B cell (primary cell): Measurements from ENCODE around the gene ANKDD1B. TPM values are rescaled to one million over a fixed set of nuclear protein-coding genes. Genes with fewer than 3 reads are reported as not detected.

Experiments
- ATAC-seq: fragments of 200-7000 bp; cut with Tn5 transposase; one replicate; pipeline ENCODE4 v1.10.0; 2021; ENCODE audit warnings: low read depth, mild to moderate bottlenecking, moderate number of reproducible peaks, moderate library complexity
- CTCF ChIA-PET: fragments of 350-600 bp; sonication (Branson Sonifier 250); formaldehyde crosslinking; loops from one replicate; lab custom pipeline; 2021; ENCODE audit warnings: antibody characterized with exemption, inconsistent platforms; lab: Charles Lee
- POLR2A ChIA-PET: fragments of 350-600 bp; sonication (Branson Sonifier 250); formaldehyde crosslinking; loops from one replicate; lab custom pipeline; 2021; ENCODE audit warnings: antibody characterized with exemption; lab: Charles Lee
- DNase-seq: peaks from one replicate; pipeline ENCODE4 v3.0.0; 2013
- H2AFZ ChIP-seq: 2 replicates; pipeline ENCODE4 v1.6.1; 2012; ENCODE audit warnings: mild to moderate bottlenecking, low read depth, low read length; ENCODE audit not compliant: insufficient read depth, poor library complexity, severe bottlenecking
- H3K27ac ChIP-seq, 2 donors: 1 replicate in 1 of 2; 2 replicates in 1 of 2; pipeline ENCODE4 v1.5.1; 2012 to 2013; ENCODE audit warnings: low read length in 2 of 2, mild to moderate bottlenecking in 2 of 2, moderate library complexity in 1 of 2
- H3K27me3 ChIP-seq, 4 experiments: fragments of 200-600 bp in 1 of 4; sonication (generic) in 1 of 4; replicated peaks in 1 of 4; 1 replicate in 2 of 4; 2 replicates in 2 of 4; pipeline versions ENCODE4 v1.6.1 to v1.7.0; 2013 to 2016; ENCODE audit warnings: low read length in 3 of 4, mild to moderate bottlenecking in 2 of 4, mixed read lengths in 1 of 4, moderate library complexity in 1 of 4; ENCODE audit not compliant: insufficient read depth in 4 of 4, control insufficient read depth in 3 of 4; ENCODE audit errors: control extremely low read depth in 1 of 4
- H3K36me3 ChIP-seq, 2 experiments: replicated peaks in 1 of 2; 1 replicate in 1 of 2; 2 replicates in 1 of 2; pipeline versions ENCODE4 v1.6.1 to v1.7.1; 2013; ENCODE audit warnings: low read length in 1 of 2; ENCODE audit not compliant: insufficient read depth in 2 of 2, control insufficient read depth in 1 of 2; ENCODE audit errors: control extremely low read depth in 1 of 2, extremely low read depth in 1 of 2
- H3K4me1 ChIP-seq, 2 donors: fragments of 200-600 bp in 1 of 2; sonication (generic) in 1 of 2; 1 replicate in 1 of 2; 2 replicates in 1 of 2; pipeline versions ENCODE4 v1.5.1 to v1.6.1; 2013 to 2017; ENCODE audit warnings: low read length in 2 of 2; ENCODE audit not compliant: control insufficient read depth in 2 of 2, insufficient read depth in 2 of 2
- H3K4me2 ChIP-seq: replicated peaks from 2 replicates; pipeline ENCODE3; 2012; ENCODE audit warnings: mild to moderate bottlenecking, low read depth, low read length; ENCODE audit not compliant: poor library complexity, severe bottlenecking
- H3K4me3 ChIP-seq, 5 experiments: fragments of 200-600 bp in 1 of 5; sonication (generic) in 1 of 5; 1 replicate in 3 of 5; 2 replicates in 2 of 5; pipeline versions ENCODE4 v1.5.1 to v1.7.0; 2011 to 2016; ENCODE audit warnings: low read length in 4 of 5, mild to moderate bottlenecking in 4 of 5, low read depth in 2 of 5, control low read depth in 1 of 5, moderate library complexity in 1 of 5; ENCODE audit not compliant: insufficient read depth in 1 of 5; ENCODE audit errors: control extremely low read depth in 1 of 5, extremely low read depth in 1 of 5
- H3K79me2 ChIP-seq: fragments of 200-600 bp; sonication (generic); one replicate; pipeline ENCODE4 v1.6.0; 2016; ENCODE audit warnings: low read length; ENCODE audit not compliant: control insufficient read depth, insufficient read depth
- H3K9ac ChIP-seq: fragments of 200-600 bp; sonication (generic); 2 replicates; pipeline ENCODE4 v1.6.1; 2017; ENCODE audit warnings: mild to moderate bottlenecking, low read length, moderate library complexity
- H3K9me3 ChIP-seq, 3 donors: one replicate each; pipeline versions ENCODE4 v1.6.1 to v1.7.1; 2013; ENCODE audit warnings: low read length in 2 of 3; ENCODE audit not compliant: control insufficient read depth in 2 of 3, insufficient read depth in 1 of 3; ENCODE audit errors: control extremely low read depth in 1 of 3
- H4K20me1 ChIP-seq: 2 replicates; pipeline ENCODE4 v1.6.0; 2012; ENCODE audit warnings: mild to moderate bottlenecking, low read length; ENCODE audit not compliant: insufficient read depth, control insufficient read depth, poor library complexity, severe bottlenecking
- H3K27ac Mint-ChIP-seq: one replicate; pipeline ENCODE4 v1.8.0; 2021; ENCODE audit warnings: mixed read lengths
- H3K27me3 Mint-ChIP-seq: one replicate; pipeline ENCODE4 v1.8.0; 2021; ENCODE audit warnings: mixed read lengths
- H3K4me1 Mint-ChIP-seq: one replicate; pipeline ENCODE4 v1.8.0; 2021; ENCODE audit warnings: mixed read lengths
- H3K4me3 Mint-ChIP-seq: one replicate; pipeline ENCODE4 v1.8.0; 2021; ENCODE audit warnings: mixed read lengths
- H3K9me3 Mint-ChIP-seq: one replicate; pipeline ENCODE4 v1.8.0; 2022; ENCODE audit warnings: mixed read lengths; ENCODE audit not compliant: insufficient read depth
- CTCF ChIP-seq: fragments of 200-600 bp; IDR thresholded peaks from one replicate; pipeline ENCODE4 v1.8.0; 2022; ENCODE audit warnings: antibody characterized with exemption, mild to moderate bottlenecking
- EZH2 ChIP-seq: IDR thresholded peaks from 2 replicates; pipeline ENCODE4 v1.6.1; 2012; ENCODE audit warnings: borderline replicate concordance, low read depth, mild to moderate bottlenecking, moderate library complexity, low read length; ENCODE audit not compliant: insufficient read depth, poor library complexity, severe bottlenecking
- WGBS: methylation state at CpG from one replicate; pipeline ENCODE4 v1.1.5; 2013; ENCODE audit warnings: missing lambda C conversion rate; ENCODE audit not compliant: insufficient coverage; 5-methylcytosine and 5-hydroxymethylcytosine counted together
- intact Hi-C: fragments of 100-400 bp; cut with micrococcal nuclease; formaldehyde crosslinking; loops from one replicate; pipeline ENCODE4 v1.10.0; 2022
- polyA plus RNA-seq: library from polyadenylated mRNA; depleted of rRNA; stranded (reverse); fragments of >200 nt; gene quantifications from 2 replicates; pipeline ENCODE4 v1.2.3, GENCODE V29; 2012
- small RNA-seq: library from RNA; depleted of rRNA; stranded (forward); fragments of <200 nt; gene quantifications from one replicate; pipeline ENCODE3, GENCODE V24; 2012; ENCODE audit warnings: low replicate concordance, low read depth; ENCODE audit not compliant: insufficient read length
- total RNA-seq, 2 donors: library from RNA; stranded (reverse); fragments of 120-200 nt in 1 of 2; gene quantifications; 1 replicate in 1 of 2; 2 replicates in 1 of 2; pipeline versions ENCODE4 v1.2.3 to v1.2.4, GENCODE V29; 2013 to 2022

ANKDD1B gene
- total and polyA plus RNA-seq, 2 donors (not counting 1 experiment from before 2014, with no cell fraction given): 0.30 to 1.1 TPM

GRCh38 chr5:75720882-75721281 lies 109.6 kb downstream of the ANKDD1B start:
- POLR2A ChIA-PET: no interaction called here
- H3K9me3 Mint-ChIP-seq: no peaks in the 10 kb centered on the region
- H3K4me3 ChIP-seq: no peak overlapping the region

More at GRCh38 chr5:75720882-75721281, 109.6 kb downstream of the ANKDD1B start:
- Histone ChIP-seq H4K20me1 (peaks cover 5% of the 10 kb centered on the region), H3K4me1 (peaks cover 9 to 14% of the 10 kb centered on the region in 2 donors), H3K27ac (no peak overlapping the region), H2AFZ (no peak overlapping the region), H3K27me3 (peaks cover 0 to 4% (median 1%) of the 10 kb centered on the region in 4 experiments), H3K9me3 (peaks cover 0 to 14% (median 0%) of the 10 kb centered on the region in 3 donors), H3K9ac (no peak overlapping the region), H3K4me2 (no peak overlapping the region), H3K79me2 (peaks cover 7% of the 10 kb centered on the region), H3K36me3 (no peaks in the 10 kb centered on the region)
- 98% methylated on average over 5 of the region's 5 CpGs for WGBS
- CTCF ChIA-PET: no interaction called here
- no peak overlapping the region for H3K4me3 Mint-ChIP-seq
- no peak for DNase-seq
- no peak for ATAC-seq
- peaks cover 18% of the 10 kb centered on the region for H3K4me1 Mint-ChIP-seq
- intact Hi-C loops: no loop called here
- no peak overlapping the region for H3K27ac Mint-ChIP-seq
- no peak for TF ChIP-seq EZH2
- no peak for TF ChIP-seq CTCF
- peaks cover 19% of the 10 kb centered on the region for H3K27me3 Mint-ChIP-seq

Small RNAs within 50 kb of the gene (small RNA-seq; reads per million reads assigned to genes)
- not detected for gene RNU6-680P

Other genes starting within 250 kb of the ANKDD1B start
- gene CERT1, start 99.8 kb upstream of the ANKDD1B start, total RNA-seq: 59.9 and 60.5 TPM in 2 replicates
- 13.7 and 22.4 TPM in 2 replicates for gene CERT1, start 99.8 kb upstream of the ANKDD1B start, polyA plus RNA-seq
- 41.6 and 42.9 TPM in 2 replicates for gene POLK, start 99.6 kb upstream of the ANKDD1B start, total RNA-seq
- gene POLK, start 99.6 kb upstream of the ANKDD1B start, polyA plus RNA-seq: 13.8 and 16.0 TPM in 2 replicates
- gene POC5, start 106.0 kb downstream of the ANKDD1B start, total RNA-seq: 22.7 and 25.5 TPM in 2 replicates
- gene POC5, start 106.0 kb downstream of the ANKDD1B start, polyA plus RNA-seq: 25.4 and 25.5 TPM in 2 replicates